Erythroblast (primary cell): ENCODE data around the gene RANBP17.

Source experiments
- DNase-seq, 2 experiments: peaks; one replicate each; lab custom pipeline; 2025; lab: John Stamatoyannopoulos, UW
- GATA1 ChIP-seq: IDR thresholded peaks from 2 replicates; pipeline ENCODE4 v1.6.1; 2011; ENCODE audit warnings: low read depth, mild to moderate bottlenecking, control low read depth, low read length, moderate library complexity
- POLR2A ChIP-seq: IDR thresholded peaks from 2 replicates; pipeline ENCODE4 v1.6.1; 2011; ENCODE audit warnings: mild to moderate bottlenecking, low read length

The RANBP17 gene

GRCh38 chr5:171122372-171122771 lies 260.6 kb downstream of the RANBP17 start:
- no peak for DNase-seq
- TF ChIP-seq GATA1 (no peak), POLR2A (no peak)

DNA sequence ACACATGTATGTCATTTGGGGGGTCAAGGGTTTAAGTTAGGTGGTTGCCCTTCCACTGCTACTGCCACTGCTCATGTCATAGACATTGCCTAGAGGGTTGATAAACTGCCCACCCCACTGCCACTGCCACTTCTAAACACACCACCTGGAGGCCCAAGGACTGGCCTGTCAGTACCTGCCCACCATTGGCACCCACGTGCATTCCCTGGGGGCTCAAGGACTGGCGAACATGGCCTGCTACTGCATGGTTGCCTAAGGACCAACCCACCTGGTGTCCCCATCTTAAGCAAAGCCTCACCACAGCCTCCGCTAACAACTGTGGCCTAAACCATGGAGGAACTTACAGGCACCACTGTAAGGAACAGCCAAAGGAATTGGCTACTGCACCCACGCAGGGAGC lies 261.6 kb downstream of the RANBP17 start:
- DNase-seq, result no peak

DNA sequence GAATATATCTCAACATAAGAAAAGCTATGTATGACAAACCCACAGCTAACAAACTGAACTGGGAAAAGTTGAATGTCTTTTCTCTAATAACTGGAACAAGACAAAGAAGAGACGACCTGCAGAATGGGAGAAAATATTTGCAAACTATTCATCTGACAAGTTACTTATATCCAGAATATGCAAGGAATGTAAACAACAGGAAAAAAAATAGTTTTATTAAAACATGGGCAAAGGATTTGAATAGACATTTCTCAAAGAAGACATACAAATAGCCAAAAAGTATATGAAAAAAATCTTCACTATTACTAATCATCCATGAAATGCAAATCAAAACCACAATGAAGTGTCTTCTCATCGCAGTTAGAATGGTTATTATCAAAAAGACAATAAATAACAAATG lies 265.5 kb downstream of the RANBP17 start:
- TF ChIP-seq GATA1 (no peak), POLR2A (no peak)

More for the DNA sequence above, 261.6 kb downstream of the RANBP17 start:
- TF ChIP-seq POLR2A, result no peak
- TF ChIP-seq GATA1, result no peak

DNA sequence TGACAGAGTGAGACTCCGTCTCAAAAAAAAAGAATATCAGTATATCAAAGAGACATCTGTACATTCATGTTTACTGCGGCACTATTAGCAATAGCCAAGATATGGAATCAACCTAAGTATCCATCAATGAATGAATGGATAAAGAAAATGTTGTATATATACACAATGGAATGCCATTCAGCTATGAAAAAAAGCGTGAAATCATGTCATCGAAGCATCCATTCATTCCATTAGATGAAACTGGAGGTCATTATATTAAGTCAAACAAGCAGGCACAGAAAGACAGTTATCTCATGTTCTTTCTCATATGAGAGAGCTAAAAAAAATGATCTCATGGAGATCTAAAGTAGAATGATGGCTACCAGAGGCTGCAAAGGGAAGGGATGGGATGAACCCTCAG lies 266.3 kb downstream of the RANBP17 start:
- DNase-seq, result no peak
- no peak for TF ChIP-seq GATA1
- TF ChIP-seq POLR2A, result no peak

More for the DNA sequence above, 265.5 kb downstream of the RANBP17 start:
- DNase-seq, result no peak

- DNase-seq, result no peak
- TF ChIP-seq GATA1, result no peak
- no peak for TF ChIP-seq POLR2A
Measured at GRCh38 chr5:171129308-171129707, 267.5 kb downstream of the RANBP17 start.

GRCh38 chr5:171131497-171131896 lies 269.7 kb downstream of the RANBP17 start:
- DNase-seq, result no peak
- TF ChIP-seq POLR2A (no peak), GATA1 (no peak)

GRCh38 chr5:171137768-171138525 lies 276.1 kb downstream of the RANBP17 start:
- no peak for DNase-seq
- TF ChIP-seq GATA1 (no peak), POLR2A (no peak)

DNA sequence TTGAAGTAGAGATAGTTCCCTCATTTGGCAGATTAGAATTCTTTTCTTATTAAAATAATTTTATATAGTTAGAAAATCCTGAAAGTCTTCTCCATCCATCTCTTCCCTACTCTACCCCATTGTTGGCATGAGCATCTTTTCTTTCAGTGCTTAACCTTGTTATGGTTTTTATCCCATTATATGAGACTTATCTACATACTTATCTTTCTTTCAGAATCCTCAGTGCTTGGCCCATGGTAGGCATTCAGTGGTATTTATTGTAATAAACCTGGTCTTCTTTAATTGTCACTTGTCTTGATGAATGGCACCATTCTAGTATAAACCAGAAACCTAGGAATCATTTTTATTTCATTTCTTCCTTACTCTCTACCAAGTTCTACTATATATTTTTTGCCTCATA lies 277.4 kb downstream of the RANBP17 start:
- TF ChIP-seq GATA1 (no peak), POLR2A (no peak)

DNA sequence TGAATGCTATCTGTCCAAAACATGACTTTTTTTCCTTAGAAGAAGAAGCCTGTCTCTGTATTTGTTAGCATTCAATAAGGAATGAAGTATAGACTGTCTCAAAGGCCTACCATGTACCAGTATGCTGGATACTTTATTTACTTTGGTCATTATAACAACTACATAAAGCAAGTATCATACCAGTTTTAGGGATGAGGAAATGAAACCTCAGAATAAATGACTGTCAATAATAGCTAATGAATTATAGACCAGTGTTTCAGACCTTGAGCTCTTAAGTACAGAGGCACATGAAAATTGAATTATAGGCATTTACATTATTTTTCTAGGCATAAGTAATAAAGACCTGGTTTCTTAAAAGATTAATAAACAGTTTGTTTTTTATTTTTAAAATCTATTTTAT lies 280.8 kb downstream of the RANBP17 start:
- no peak for TF ChIP-seq GATA1
- TF ChIP-seq POLR2A, result no peak
- DNase-seq, result no peak

More for the DNA sequence above, 277.4 kb downstream of the RANBP17 start:
- no peak for DNase-seq

DNA sequence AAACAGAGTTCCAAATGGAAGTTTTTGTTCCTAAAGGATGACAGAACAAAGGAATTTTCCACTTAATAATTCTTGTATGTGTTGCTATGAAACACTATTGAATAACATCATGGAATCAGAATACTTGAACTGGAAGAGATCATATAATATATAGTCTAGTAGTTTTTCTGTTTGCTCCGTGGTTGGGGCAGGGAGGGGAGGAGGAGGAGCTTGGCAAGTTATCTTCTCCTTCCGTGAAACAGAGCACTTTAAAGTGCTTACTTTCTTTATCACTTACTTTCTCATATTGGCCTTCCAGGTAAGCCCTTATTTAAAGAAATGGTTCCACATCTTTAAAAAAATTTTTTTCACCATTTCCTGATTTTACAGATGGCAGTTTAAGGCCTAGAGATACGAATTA lies 281.4 kb downstream of the RANBP17 start:
- no peak for DNase-seq
- TF ChIP-seq GATA1 (no peak), POLR2A (no peak)

- no peak for TF ChIP-seq POLR2A
- no peak for TF ChIP-seq GATA1
- no peak for DNase-seq
Measured at GRCh38 chr5:171143926-171144325, 282.1 kb downstream of the RANBP17 start.

DNA sequence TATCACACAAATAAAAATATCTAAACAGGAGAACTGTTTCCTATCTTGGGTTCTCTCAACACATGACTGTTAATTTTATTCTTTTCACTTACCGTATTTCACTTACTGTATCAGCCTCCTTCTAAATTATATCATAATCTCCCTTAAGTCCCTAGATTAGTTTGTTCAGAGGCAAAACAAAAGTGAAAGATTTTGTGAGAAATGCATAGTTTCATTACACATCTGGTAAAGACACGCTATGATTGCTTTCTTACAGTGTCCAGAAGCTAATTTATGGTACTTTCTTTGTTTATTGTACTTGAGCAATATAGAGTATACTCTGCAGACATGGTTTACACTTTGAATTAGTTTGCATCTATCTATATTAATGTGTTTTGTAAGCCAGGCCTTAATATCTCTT lies 287.5 kb downstream of the RANBP17 start:
- DNase-seq, result no peak
- no peak for TF ChIP-seq GATA1
- TF ChIP-seq POLR2A, result no peak

DNA sequence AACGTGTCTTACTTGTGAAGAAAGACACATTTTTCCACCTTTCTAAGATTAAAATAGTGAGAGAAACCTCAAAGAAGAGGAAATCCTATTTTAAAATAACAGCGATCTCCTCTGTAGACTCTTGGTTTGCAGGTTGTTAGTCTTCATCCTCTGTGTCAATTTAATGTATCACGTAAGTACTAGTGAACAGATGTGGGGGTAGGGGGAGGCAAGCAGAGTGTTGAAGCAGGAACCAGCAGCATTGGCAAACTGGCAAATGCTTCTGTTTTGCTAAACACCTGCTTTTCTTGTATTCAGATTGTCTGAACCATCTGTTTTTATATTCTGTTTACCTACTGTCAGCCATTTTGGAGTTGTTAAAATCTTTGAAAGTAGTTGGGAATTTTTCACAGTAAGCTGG lies 288.0 kb downstream of the RANBP17 start:
- no peak for DNase-seq

DNA sequence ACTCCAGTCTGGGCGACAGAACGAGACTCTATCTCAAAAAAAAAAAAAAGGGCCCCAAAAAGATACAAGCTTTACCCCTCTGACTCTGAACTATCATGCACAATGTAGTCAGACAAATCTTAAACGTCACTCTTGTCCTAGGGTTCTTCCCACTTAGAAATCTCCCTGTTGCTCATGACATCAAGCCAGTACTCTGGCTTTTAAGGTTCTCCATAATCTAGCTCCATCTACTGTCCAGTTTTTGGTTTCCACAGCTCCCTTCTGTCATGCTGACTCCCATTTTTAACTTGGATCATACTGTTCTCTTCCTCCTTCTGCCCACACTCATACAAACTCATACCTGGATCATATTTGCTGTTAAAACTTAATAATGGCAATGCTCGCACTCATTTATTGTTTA lies 290.6 kb downstream of the RANBP17 start:
- TF ChIP-seq POLR2A, result no peak
- no peak for TF ChIP-seq GATA1
- DNase-seq, result no peak

More for the DNA sequence above, 288.0 kb downstream of the RANBP17 start:
- no peak for TF ChIP-seq GATA1
- TF ChIP-seq POLR2A, result no peak

DNA sequence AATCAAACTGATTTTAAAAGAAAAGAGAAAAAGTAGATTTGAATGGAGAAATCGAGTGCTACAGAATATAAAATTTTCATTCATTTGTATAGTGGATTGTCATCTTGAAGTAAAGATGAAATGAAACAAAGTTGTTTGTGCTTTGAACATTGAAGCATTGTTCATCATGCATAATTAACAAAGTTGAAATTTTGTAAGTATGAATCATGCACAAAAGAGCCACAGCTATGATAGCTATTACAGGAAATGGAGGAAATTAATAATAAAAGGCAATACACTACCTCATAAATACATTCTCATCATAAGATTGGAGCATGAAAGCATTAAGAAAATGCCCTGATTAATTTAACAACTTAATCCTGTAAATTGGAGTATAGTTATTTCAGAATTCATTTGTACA lies 293.8 kb downstream of the RANBP17 start:
- DNase-seq, result no peak
- TF ChIP-seq GATA1, result no peak
- TF ChIP-seq POLR2A, result no peak
